MG63 (cell line): ENCODE measurements around the gene HCN1. TPM values are rescaled to one million over a fixed set of nuclear protein-coding genes. Genes with fewer than 3 reads are reported as not detected.
"Not testable (repeated sequence)": the region's sequence is repeated elsewhere in the genome, so short reads cannot be mapped to it uniquely, and the experiment has no call there.

Experiments
- DNase-seq: peaks from one replicate; pipeline ENCODE4 v3.0.0-alpha.2; 2020
- H3K27me3 ChIP-seq: fragments of 250-450 bp; sonication (Bioruptor Pico); 2 replicates; pipeline ENCODE4 v1.5.1; 2020; ENCODE audit warnings: mild to moderate bottlenecking, moderate library complexity
- H3K36me3 ChIP-seq: fragments of 250-450 bp; sonication (Bioruptor Pico); 2 replicates; pipeline ENCODE4 v1.5.1; 2020; ENCODE audit warnings: mild to moderate bottlenecking, moderate library complexity
- H3K4me3 ChIP-seq: fragments of 250-450 bp; sonication (Bioruptor Pico); 2 replicates; pipeline ENCODE4 v1.5.1; 2020; ENCODE audit warnings: mild to moderate bottlenecking, moderate library complexity
- H3K9me3 ChIP-seq: fragments of 250-450 bp; sonication (Bioruptor Pico); 2 replicates; pipeline ENCODE4 v1.5.1; 2020; ENCODE audit warnings: mild to moderate bottlenecking, moderate library complexity
- total RNA-seq: library from RNA; depleted of rRNA; stranded (reverse); fragments of >200 nt; shearing (Covaris generic); gene quantifications from 2 replicates; pipeline ENCODE4 v1.2.3, GENCODE V29; 2014; ENCODE audit warnings: low replicate concordance

Gene HCN1
- total RNA-seq, 1 experiment from 2014 or later, result not detected

- Histone ChIP-seq H3K4me3 (no peak overlapping the region), H3K27me3 (no peaks in the 10 kb centered on the region), H3K36me3 (no peaks in the 10 kb centered on the region), H3K9me3 (no peaks in the 10 kb centered on the region)
- no peak for DNase-seq
Observed at GRCh38 chr5:45402804-45403455, 293.2 kb downstream of the HCN1 start.

- no peaks in the 10 kb centered on the region for H3K27me3 ChIP-seq
Observed at GRCh38 chr5:45399041-45399440, 297.1 kb downstream of the HCN1 start.

GRCh38 chr5:45385321-45386058 lies 310.7 kb downstream of the HCN1 start:
- Histone ChIP-seq H3K36me3 (no peaks in the 10 kb centered on the region), H3K4me3 (no peak overlapping the region), H3K27me3 (no peaks in the 10 kb centered on the region), H3K9me3 (no peaks in the 10 kb centered on the region)
- DNase-seq, result peak; percentile 86

More at GRCh38 chr5:45399041-45399440, 297.1 kb downstream of the HCN1 start:
- H3K4me3 ChIP-seq, result no peak overlapping the region
- no peaks in the 10 kb centered on the region for H3K36me3 ChIP-seq
- DNase-seq, result no peak
- H3K9me3 ChIP-seq, result no peaks in the 10 kb centered on the region

GRCh38 chr5:45383985-45384384 lies 312.2 kb downstream of the HCN1 start:
- Histone ChIP-seq H3K36me3 (no peaks in the 10 kb centered on the region), H3K27me3 (no peaks in the 10 kb centered on the region), H3K4me3 (no peak overlapping the region), H3K9me3 (no peaks in the 10 kb centered on the region)
- no peak for DNase-seq

- Histone ChIP-seq H3K36me3 (no peaks in the 10 kb centered on the region), H3K27me3 (no peaks in the 10 kb centered on the region), H3K9me3 (0 out of 2 replicates have a peak, but pooled peaks cover 4% of the 10 kb centered on the region), H3K4me3 (no peak overlapping the region)
- no peak for DNase-seq
Observed at GRCh38 chr5:45382583-45382982, 313.6 kb downstream of the HCN1 start.

GRCh38 chr5:45376417-45376816 lies 319.8 kb downstream of the HCN1 start:
- DNase-seq, result no peak
- Histone ChIP-seq H3K36me3 (no peaks in the 10 kb centered on the region), H3K27me3 (no peaks in the 10 kb centered on the region), H3K4me3 (no peak overlapping the region), H3K9me3 (peaks cover 11% of the 10 kb centered on the region; the same call in 1 of the 2 replicates)

- H3K4me3 ChIP-seq, result no peak overlapping the region
Observed at GRCh38 chr5:45372629-45373028, 323.6 kb downstream of the HCN1 start.

GRCh38 chr5:45371423-45371822 lies 324.8 kb downstream of the HCN1 start:
- not testable (repeated sequence) for H3K4me3 ChIP-seq, H3K36me3 ChIP-seq, H3K9me3 ChIP-seq, DNase-seq, H3K27me3 ChIP-seq

More at GRCh38 chr5:45372629-45373028, 323.6 kb downstream of the HCN1 start:
- no peaks in the 10 kb centered on the region for H3K27me3 ChIP-seq
- H3K36me3 ChIP-seq, result no peaks in the 10 kb centered on the region
- no peak for DNase-seq
- H3K9me3 ChIP-seq, result peaks cover 6% of the 10 kb centered on the region; the same call in 1 of the 2 replicates

- no peaks in the 10 kb centered on the region for H3K36me3 ChIP-seq
- no peaks in the 10 kb centered on the region for H3K9me3 ChIP-seq
- H3K4me3 ChIP-seq, result no peak overlapping the region
Observed at GRCh38 chr5:45355189-45355992, 340.8 kb downstream of the HCN1 start.

GRCh38 chr5:45336464-45336863 lies 359.7 kb downstream of the HCN1 start:
- no peak for DNase-seq
- no peaks in the 10 kb centered on the region for H3K36me3 ChIP-seq
- no peak overlapping the region for H3K4me3 ChIP-seq
- H3K9me3 ChIP-seq, result no peaks in the 10 kb centered on the region
- H3K27me3 ChIP-seq, result no peaks in the 10 kb centered on the region

More at GRCh38 chr5:45355189-45355992, 340.8 kb downstream of the HCN1 start:
- no peak for DNase-seq
- no peaks in the 10 kb centered on the region for H3K27me3 ChIP-seq

- Histone ChIP-seq H3K27me3 (no peaks in the 10 kb centered on the region), H3K9me3 (no peaks in the 10 kb centered on the region), H3K4me3 (no peak overlapping the region), H3K36me3 (no peaks in the 10 kb centered on the region)
- DNase-seq, result no peak
Observed at GRCh38 chr5:45335978-45336377, 360.2 kb downstream of the HCN1 start.

GRCh38 chr5:45335346-45335745 lies 360.8 kb downstream of the HCN1 start:
- H3K27me3 ChIP-seq, result no peaks in the 10 kb centered on the region
- no peak for DNase-seq
- no peak overlapping the region for H3K4me3 ChIP-seq
- H3K36me3 ChIP-seq, result no peaks in the 10 kb centered on the region
- no peaks in the 10 kb centered on the region for H3K9me3 ChIP-seq

- no peak for DNase-seq
- no peak overlapping the region for H3K4me3 ChIP-seq
- H3K27me3 ChIP-seq, result no peaks in the 10 kb centered on the region
Observed at GRCh38 chr5:45334939-45335338, 361.2 kb downstream of the HCN1 start.

GRCh38 chr5:45312627-45313026 lies 383.6 kb downstream of the HCN1 start:
- H3K4me3 ChIP-seq, H3K27me3 ChIP-seq, DNase-seq, H3K9me3 ChIP-seq, H3K36me3 ChIP-seq: not testable (repeated sequence)

More at GRCh38 chr5:45334939-45335338, 361.2 kb downstream of the HCN1 start:
- Histone ChIP-seq H3K9me3 (no peaks in the 10 kb centered on the region), H3K36me3 (no peaks in the 10 kb centered on the region)

- Histone ChIP-seq H3K36me3 (no peaks in the 10 kb centered on the region), H3K27me3 (no peaks in the 10 kb centered on the region), H3K4me3 (no peak overlapping the region), H3K9me3 (no peaks in the 10 kb centered on the region)
- DNase-seq, result no peak
Observed at GRCh38 chr5:45295231-45295630, 400.9 kb downstream of the HCN1 start.

- DNase-seq, result no peak
- no peaks in the 10 kb centered on the region for H3K36me3 ChIP-seq
- no peak overlapping the region for H3K4me3 ChIP-seq
- H3K27me3 ChIP-seq, result no peaks in the 10 kb centered on the region
- H3K9me3 ChIP-seq, result no peaks in the 10 kb centered on the region; the same call in 1 of the 2 replicates
Observed at GRCh38 chr5:45288746-45289145, 407.4 kb downstream of the HCN1 start.

GRCh38 chr5:45284436-45284835 lies 411.7 kb downstream of the HCN1 start:
- no peaks in the 10 kb centered on the region; the same call in 1 of the 2 replicates for H3K9me3 ChIP-seq
- H3K27me3 ChIP-seq, result no peaks in the 10 kb centered on the region
- no peak overlapping the region for H3K4me3 ChIP-seq
- DNase-seq, result no peak
- no peaks in the 10 kb centered on the region for H3K36me3 ChIP-seq
